Type B pancreatic cell (in vitro differentiated cells): ENCODE measurements around the gene IRF2BP1. TPM values are rescaled to one million over a fixed set of nuclear protein-coding genes. Genes with fewer than 3 reads are reported as not detected.
A peak's percentile ranks its signal among the peaks of the same experiment; 100 is the strongest.

ENCODE experiments used
- DNase-seq: peaks from one replicate; pipeline ENCODE4 v3.0.0; 2021; ENCODE audit warnings: mixed read lengths; ENCODE audit not compliant: unreplicated experiment; ENCODE audit errors: extremely low spot score
- H3K27ac Mint-ChIP-seq: 2 replicates; pipeline ENCODE4 v1.8.0; 2021; ENCODE audit warnings: mild to moderate bottlenecking, mixed read lengths
- H3K27me3 Mint-ChIP-seq: 2 replicates; pipeline ENCODE4 v1.8.0; 2021; ENCODE audit warnings: mixed read lengths
- H3K36me3 Mint-ChIP-seq: 2 replicates; pipeline ENCODE4 v1.8.0; 2021; ENCODE audit warnings: mixed read lengths
- H3K4me1 Mint-ChIP-seq: one replicate; pipeline ENCODE4 v1.8.0; 2021; ENCODE audit warnings: mixed read lengths; ENCODE audit not compliant: unreplicated experiment
- H3K4me3 Mint-ChIP-seq: 2 replicates; pipeline ENCODE4 v1.8.0; 2021; ENCODE audit warnings: mild to moderate bottlenecking, mixed read lengths
- H3K9me3 Mint-ChIP-seq: 2 replicates; pipeline ENCODE4 v1.8.0; 2021; ENCODE audit warnings: mixed read lengths
- total RNA-seq: library from RNA; stranded (reverse); gene quantifications from 2 replicates; pipeline ENCODE4 v1.2.1, GENCODE V29; 2021; ENCODE audit warnings: low replicate concordance
- TF ChIP-seq, protein P1 (sequence below): fragments of 200-600 bp; sonication (generic); conservative IDR thresholded peaks from 2 replicates; pipeline ENCODE4 v1.5.0; 2021; ENCODE audit warnings: antibody characterized with exemption, mild to moderate bottlenecking

IRF2BP1 gene
- total RNA-seq, 1 donor from 2014 or later: 32.2 TPM

DNA sequence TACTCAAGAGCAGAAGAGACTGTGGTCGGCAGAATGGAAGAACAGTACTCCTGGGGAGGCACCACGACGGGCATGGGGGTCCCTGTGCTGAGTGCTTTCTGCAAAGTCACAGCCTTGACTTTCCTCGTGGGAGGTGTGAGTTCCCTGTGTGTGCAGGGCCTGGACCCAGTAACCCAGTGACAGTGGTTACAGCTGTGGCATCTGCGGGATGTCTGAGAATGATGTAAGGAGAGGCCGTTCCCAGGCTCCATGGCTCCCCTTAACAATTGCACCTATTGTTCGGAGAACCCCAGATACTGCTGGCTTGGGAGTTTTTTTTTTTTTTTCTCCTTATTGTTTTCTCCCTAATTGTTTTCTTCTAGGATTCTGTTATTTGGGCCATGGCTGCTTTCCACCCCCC is 33.7 kb upstream of the IRF2BP1 start:
- TF ChIP-seq, protein P1, sequence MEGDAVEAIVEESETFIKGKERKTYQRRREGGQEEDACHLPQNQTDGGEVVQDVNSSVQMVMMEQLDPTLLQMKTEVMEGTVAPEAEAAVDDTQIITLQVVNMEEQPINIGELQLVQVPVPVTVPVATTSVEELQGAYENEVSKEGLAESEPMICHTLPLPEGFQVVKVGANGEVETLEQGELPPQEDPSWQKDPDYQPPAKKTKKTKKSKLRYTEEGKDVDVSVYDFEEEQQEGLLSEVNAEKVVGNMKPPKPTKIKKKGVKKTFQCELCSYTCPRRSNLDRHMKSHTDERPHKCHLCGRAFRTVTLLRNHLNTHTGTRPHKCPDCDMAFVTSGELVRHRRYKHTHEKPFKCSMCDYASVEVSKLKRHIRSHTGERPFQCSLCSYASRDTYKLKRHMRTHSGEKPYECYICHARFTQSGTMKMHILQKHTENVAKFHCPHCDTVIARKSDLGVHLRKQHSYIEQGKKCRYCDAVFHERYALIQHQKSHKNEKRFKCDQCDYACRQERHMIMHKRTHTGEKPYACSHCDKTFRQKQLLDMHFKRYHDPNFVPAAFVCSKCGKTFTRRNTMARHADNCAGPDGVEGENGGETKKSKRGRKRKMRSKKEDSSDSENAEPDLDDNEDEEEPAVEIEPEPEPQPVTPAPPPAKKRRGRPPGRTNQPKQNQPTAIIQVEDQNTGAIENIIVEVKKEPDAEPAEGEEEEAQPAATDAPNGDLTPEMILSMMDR: no peak
- no peaks in the 10 kb centered on the region for H3K9me3 Mint-ChIP-seq
- no peak overlapping the region for H3K4me3 Mint-ChIP-seq
- no peaks in the 10 kb centered on the region for H3K4me1 Mint-ChIP-seq
- H3K36me3 Mint-ChIP-seq: no peaks in the 10 kb centered on the region
- DNase-seq: no peak
- H3K27me3 Mint-ChIP-seq: peaks cover 30% of the 10 kb centered on the region
- no peak overlapping the region for H3K27ac Mint-ChIP-seq

DNA sequence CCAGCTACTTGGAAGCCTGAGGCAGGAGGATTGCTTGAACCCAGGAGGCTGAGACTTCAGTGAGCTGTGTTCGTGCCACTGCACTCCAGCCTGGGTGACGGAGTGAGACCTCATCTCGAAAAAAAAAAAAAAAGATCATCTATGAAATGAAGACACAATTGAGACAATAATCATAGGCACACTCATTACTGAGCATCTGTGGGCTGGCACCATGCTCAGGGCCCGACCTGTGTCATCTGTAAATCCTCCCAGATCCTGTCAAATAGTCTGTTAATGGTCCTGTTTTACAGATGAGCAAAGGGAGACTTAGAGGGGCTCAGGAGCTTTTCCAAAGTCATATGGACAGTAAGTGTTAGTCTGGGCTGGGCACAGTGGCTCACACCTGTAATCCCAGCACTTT is 32.8 kb upstream of the IRF2BP1 start:
- H3K4me1 Mint-ChIP-seq: no peaks in the 10 kb centered on the region
- H3K27me3 Mint-ChIP-seq: peaks cover 30% of the 10 kb centered on the region
- no peaks in the 10 kb centered on the region for H3K9me3 Mint-ChIP-seq
- no peak overlapping the region for H3K4me3 Mint-ChIP-seq
- H3K27ac Mint-ChIP-seq: no peak overlapping the region
- H3K36me3 Mint-ChIP-seq: no peaks in the 10 kb centered on the region
- TF ChIP-seq, protein P1: no peak
- DNase-seq: no peak

DNA sequence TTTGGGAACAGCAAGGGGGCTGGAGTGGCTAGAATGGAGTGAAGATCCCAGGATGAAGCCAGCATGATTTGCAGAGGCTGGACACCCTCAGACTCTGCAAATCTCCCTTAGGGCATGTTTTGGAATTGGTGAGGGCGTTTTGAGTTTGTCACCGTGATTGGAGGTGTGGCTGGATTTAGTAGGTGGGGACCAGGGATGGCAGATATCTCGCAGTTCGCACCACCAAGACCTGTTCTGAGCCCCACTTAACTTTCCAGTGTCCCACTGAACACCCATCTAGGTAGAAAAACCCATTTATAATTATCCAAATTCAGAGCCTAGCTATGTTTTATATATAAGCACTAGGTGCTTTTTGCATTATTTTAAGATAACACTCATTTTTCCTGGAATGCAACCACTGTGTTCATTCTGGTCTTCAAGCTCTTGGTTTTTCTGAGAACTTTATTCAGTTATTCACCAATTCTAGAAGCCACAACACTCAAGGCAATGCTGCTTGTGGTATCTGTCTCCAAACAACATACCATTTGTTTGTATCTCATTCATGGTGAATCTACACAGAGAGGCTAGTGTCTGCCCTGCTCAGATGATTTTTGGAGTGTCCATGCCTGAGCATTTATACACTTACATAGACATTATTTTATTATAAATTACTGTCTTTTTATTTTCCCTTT is 31.6 kb upstream of the IRF2BP1 start:
- Mint-ChIP-seq H3K36me3 (no peaks in the 10 kb centered on the region), H3K27ac (no peak overlapping the region), H3K27me3 (peaks cover 34% of the 10 kb centered on the region), H3K4me3 (no peak overlapping the region), H3K9me3 (no peaks in the 10 kb centered on the region), H3K4me1 (no peaks in the 10 kb centered on the region)
- no peak for DNase-seq
- TF ChIP-seq, protein P1: no peak

DNA sequence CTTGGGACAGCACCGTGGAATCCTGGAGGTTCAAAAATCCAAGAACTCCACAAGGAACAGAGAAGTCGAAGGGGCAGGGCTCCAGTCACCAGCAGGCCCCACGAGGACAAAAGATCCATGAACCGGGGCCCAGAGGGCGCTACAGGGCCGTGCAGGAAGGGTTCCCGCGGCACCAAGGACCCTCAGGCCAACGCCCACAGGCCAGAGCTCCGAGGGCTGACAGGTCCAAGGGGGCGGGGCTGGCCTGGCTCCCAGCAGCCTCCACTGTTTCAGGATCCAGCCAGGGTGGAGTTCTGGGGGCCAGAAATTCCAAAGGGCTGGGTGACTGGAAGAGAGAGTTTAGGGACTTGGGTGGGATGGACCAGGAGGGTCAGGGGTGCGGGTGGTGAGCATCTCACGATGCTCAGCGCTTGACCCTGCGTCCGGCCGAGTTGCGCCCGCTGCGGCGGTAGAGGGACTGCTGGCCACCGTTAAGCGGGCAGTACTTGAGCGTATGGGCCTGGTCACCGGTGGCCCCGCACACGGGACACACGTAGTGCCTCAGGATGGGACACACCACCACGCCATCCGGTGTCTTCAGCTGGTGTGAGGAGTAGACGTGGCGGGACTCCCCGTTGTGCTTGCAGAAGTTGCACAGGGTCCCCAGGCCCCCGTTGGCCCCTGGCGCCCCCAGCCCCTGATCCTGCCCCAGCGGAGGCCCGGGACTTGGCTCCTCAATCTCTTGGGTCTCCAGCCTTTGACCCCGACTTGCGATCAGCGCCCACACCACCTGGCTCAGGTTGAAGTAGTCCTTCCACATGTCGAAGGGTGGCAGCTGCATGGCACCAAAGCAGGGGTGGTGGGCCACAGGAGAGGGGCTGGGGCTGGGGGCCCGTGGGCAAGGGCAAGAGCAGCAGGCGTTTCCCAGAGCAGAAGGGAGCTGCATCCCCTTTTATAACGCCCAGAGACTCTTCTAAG is 28.2 kb upstream of the IRF2BP1 start, which contains the start of gene NANOS2:
Gene NANOS2, minus strand, starts transcription at position 905 of the 957 bp plus-strand sequence. Its CDS starts 85 bp downstream, at position 820.
- H3K27ac Mint-ChIP-seq: no peak within 1 kb of the TSS
- H3K36me3 Mint-ChIP-seq: no peaks in the 10 kb centered on the region
- TF ChIP-seq, protein P1: peak; percentile 42
- peaks cover 21% of the 10 kb centered on the region for H3K27me3 Mint-ChIP-seq
- H3K4me3 Mint-ChIP-seq: no peak within 1 kb of the TSS
- no peaks in the 10 kb centered on the region for H3K4me1 Mint-ChIP-seq
- no peaks in the 10 kb centered on the region for H3K9me3 Mint-ChIP-seq
- no peak for DNase-seq

DNA sequence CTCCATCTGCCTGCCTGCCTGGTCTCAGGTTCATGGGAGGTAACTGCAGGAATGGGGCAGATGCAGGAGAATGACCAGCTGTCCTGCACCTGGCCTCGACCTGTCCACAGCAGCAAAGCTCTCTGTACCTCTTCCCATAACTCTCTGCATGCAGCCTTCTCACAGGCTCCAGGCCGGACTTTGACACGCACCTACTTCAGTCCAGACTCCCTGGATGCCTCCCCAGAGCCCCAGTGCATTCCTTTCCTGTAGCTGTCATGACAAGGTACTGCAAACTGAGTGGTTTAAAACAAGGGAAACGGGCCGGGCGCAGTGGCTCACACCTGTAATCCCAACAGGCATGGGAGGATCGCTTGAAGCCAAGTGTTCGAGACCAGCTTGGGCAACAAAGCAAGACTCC is 25.4 kb upstream of the IRF2BP1 start:
- Mint-ChIP-seq H3K4me3 (no peak overlapping the region), H3K27me3 (peaks cover 22% of the 10 kb centered on the region), H3K27ac (no peak overlapping the region), H3K4me1 (no peaks in the 10 kb centered on the region), H3K36me3 (no peaks in the 10 kb centered on the region), H3K9me3 (no peaks in the 10 kb centered on the region)
- TF ChIP-seq, protein P1: no peak
- DNase-seq: no peak
